MV-4-11 (cell line): ENCODE data around the gene SYNGAP1.

ENCODE experiments used
- DNase-seq: peaks from one replicate; lab custom pipeline; 2025; lab: John Stamatoyannopoulos, UW

Gene SYNGAP1

DNA sequence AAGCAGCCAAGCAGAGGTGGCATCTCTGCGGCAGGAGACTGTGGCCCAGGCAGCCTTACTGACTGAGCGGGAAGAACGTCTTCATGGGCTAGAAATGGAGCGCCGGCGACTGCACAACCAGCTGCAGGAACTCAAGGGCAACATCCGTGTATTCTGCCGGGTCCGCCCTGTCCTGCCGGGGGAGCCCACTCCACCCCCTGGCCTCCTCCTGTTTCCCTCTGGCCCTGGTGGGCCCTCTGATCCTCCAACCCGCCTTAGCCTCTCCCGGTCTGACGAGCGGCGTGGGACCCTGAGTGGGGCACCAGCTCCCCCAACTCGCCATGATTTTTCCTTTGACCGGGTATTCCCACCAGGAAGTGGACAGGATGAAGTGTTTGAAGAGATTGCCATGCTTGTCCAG is 15.0 kb upstream of the SYNGAP1 start:
- DNase-seq, result no peak

DNA sequence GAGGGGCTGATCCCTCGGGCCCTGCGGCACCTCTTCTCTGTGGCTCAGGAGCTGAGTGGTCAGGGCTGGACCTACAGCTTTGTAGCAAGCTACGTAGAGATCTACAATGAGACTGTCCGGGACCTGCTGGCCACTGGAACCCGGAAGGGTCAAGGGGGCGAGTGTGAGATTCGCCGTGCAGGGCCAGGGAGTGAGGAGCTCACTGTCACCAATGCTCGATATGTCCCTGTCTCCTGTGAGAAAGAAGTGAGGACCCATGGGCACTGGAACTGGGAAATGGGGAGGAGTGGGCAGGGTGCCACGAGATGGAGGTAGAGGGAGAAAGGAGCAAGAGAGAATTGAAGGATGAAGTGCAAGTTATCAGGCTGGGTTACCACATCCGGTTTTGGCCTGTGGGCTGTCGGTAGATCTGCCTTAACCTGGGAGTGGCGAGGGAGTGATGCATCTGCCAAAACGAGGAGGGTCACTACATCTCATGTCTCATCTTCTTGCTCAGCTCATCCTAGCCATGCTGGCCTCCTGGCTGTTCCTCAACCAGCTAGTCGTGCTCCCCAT is 14.4 kb upstream of the SYNGAP1 start:
- DNase-seq, result no peak

GRCh38 chr6:33406126-33406525 is 13.7 kb upstream of the SYNGAP1 start:
- no peak for DNase-seq

GRCh38 chr6:33407132-33407718 is 12.6 kb upstream of the SYNGAP1 start:
- DNase-seq, result peak; percentile 29

- peak; percentile 96 for DNase-seq
These were observed 9.7 kb upstream of the SYNGAP1 start for GRCh38 chr6:33410050-33410710.

GRCh38 chr6:33410711-33411631 is 8.9 kb upstream of the SYNGAP1 start, which contains the start of gene PHF1:
Gene PHF1 (plus strand): TSS chr6:33411014. CDS start chr6:33412264, 1,250 bp downstream.
- DNase-seq, result peak; percentile 68

GRCh38 chr6:33411632-33412005 is 8.2 kb upstream of the SYNGAP1 start:
- no peak for DNase-seq

DNA sequence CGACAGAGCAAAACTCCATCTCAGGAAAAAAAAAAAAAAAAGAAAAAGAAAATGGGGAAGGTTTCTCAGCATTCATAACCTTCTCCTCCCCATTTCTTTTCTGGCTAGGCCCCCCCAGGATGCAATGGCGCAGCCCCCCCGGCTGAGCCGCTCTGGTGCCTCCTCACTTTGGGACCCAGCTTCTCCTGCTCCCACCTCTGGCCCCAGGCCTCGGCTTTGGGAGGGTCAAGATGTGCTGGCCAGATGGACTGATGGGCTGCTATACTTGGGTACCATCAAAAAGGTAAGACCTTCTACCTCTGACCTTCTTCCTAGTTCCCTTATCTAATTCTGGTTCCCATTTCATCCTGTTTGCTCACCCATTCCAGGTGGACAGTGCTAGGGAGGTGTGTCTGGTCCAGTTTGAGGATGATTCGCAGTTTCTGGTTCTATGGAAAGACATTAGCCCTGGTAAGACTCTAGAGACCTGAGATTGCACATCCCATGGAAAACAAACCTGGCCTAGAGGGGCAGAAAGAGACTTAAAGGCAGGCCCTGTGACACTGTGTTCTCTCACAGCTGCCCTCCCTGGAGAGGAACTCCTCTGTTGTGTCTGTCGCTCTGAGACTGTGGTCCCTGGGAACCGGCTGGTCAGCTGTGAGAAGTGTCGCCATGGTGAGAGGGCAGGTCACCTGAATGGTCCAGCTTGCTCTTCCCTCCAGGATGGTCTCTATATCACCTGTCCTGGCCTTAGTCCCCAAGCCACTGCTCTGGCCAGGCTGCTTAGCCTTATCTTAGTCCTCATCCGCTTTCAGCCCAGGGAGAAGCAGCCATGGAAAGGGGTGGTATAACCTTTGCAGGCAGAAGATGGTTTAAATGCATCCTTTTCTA is 7.5 kb upstream of the SYNGAP1 start:
- DNase-seq, result no peak

GRCh38 chr6:33413241-33414120 is 6.4 kb upstream of the SYNGAP1 start:
- DNase-seq, result no peak

DNA sequence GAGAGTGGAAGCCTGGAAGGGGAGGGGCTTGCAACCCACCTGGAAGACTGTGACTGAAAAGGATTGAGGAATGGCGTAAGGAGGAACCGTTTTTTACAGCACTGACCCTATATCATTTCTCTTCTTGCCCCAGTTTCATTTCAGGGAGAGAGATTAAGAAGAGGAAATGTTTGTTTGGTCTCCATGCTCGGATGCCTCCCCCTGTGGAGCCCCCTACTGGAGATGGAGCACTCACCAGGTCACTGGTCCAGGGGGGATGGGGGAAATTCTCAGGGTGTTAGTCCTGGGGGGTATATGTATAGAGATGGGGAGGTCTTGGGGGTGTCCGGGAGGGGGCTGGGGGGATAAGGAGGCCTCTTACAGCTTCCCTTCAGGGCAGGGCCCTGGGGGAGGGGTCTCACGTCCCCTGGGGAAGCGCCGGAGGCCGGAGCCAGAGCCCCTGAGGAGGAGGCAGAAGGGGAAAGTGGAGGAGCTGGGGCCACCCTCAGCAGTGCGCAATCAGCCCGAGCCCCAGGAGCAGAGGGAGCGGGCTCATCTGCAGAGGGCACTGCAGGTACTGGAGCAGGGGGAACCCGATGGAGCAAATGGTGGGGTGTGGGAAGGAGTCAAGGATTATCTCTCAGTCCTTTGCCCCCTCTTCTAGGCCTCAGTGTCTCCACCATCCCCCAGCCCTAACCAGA is 5.1 kb upstream of the SYNGAP1 start:
- DNase-seq, result peak; percentile 50

DNA sequence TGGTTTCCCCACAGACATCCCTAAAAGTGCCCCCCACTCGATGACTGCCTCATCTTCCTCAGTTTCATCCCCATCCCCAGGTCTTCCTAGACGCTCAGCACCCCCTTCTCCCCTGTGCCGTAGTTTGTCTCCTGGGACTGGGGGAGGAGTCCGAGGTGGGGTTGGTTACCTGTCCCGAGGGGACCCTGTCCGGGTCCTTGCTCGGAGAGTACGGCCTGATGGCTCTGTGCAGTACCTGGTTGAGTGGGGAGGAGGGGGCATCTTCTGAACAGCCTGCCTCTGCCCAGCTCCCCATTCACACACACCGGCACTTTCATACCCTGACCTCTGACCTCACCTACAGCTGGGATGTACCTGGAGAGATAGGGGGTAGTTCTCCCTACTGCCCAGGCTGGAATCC is 4.0 kb upstream of the SYNGAP1 start:
- no peak for DNase-seq

GRCh38 chr6:33416386-33417127 is 3.3 kb upstream of the SYNGAP1 start:
- no peak for DNase-seq

DNA sequence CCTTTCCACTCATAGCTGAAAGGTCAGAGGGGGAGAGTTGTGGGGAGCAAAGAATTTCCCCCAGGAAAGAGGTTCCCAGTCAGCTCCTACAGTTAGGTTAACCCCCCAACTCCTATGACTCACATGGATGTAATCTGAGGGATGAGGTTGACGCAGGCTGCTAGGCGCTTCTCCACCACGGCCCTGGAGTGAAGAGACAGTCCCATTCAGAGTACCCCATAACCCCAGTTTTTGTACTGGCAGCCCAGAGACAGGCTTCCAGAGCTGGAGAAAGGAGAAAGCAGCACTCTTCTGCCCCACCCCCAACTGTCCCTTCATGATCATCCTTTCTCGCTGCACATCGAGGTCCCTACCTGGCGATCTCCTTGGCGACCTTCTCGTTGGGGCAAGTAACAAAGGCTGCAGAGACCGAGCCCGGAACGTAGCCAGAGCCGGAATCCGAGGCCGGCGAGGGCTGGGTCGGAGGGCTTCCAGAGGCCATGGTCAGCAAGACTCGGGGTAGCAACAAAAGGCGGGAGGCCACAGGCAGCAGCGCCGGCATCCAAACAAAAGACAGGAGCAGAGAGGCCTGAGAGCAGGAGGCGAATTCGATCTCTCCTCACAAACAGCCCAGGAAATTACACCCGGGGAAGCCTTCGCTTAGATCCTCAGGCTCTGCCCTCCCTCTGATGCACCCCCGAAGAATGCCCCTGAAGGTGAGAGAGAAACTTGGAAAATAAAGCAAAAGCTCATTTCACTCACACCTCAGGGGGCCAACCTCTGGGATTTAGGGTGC is 2.5 kb upstream of the SYNGAP1 start:
- DNase-seq, result no peak

DNA sequence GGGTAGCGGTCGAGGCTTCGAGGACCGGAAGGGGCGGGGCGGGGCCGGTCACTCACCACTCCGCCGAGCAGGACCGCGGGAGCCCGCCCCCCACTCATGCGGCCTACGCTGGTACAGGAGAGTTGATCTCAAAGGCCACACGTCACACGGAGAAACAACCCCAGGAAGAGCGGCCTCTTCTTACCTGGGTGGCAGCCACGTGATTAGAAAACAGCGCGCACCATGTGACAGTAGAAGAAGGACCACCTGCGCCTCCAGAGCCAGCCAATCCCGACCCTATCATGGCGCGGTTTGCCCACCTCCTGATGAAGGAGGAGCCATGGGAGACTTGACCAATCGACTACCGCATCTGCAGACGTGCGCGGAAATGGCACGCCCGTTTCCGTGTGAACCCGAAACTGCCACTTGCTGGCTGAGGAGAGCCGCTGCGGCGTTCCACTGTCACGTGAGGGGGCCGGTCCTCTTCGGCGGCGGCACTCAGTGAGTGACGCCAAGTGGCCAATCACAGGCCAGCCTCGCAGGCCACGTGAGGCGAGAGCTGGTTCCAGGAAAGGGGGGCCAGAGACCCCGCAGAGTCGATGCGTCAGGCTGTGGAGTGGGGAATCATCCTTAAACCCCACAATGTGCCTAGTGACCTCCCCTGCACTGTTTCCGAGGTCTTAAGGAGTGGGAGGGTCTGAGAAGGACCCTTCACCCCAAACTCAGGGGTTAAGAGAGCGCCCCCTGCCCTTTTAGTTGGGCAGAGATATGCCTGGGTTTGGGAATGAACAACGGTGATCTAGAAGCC is 1.8 kb upstream of the SYNGAP1 start, which contains the start of gene CUTA:
TSS of gene CUTA (minus strand) at position 205 of the 787 bp plus-strand sequence. CDS start at position 98, 107 bp downstream.
- DNase-seq, result peak; percentile 100

DNA sequence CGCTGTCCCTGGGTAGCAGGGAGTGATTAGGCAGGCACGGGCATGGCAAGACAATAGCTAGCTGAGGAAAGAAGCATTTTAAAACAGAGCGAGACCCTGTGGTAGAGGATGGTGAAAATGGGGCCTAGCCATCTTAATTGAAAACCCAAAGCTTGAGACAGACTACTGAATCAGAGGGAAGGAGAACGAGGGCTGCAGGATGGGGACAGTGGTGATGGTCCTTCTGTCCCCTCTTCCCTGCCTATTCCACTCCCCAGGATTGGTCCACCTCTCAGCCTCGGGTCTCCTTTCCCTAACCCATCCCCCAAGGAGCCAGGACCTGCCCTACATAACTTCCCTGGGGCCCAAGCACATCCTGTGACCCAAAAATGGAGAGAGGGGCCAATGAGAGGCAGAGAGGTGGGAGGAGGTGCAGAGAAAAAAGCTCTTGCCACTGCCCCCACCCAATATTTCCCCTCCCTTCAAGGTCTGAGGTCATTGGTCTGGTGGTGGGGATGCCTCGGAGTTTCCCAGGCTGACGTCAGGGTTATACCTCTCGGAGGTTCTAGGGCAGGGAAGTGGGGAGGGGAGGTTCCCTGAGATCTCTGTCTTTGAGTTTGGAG is 1.1 kb upstream of the SYNGAP1 start:
- no peak for DNase-seq

- DNase-seq, result no peak
These were observed 852 bp downstream of the SYNGAP1 start for GRCh38 chr6:33420491-33421343.
